Smooth muscle cell (in vitro differentiated cells): Measurements from ENCODE around the gene EFCAB13. TPM values are rescaled to one million over a fixed set of nuclear protein-coding genes. Genes with fewer than 3 reads are reported as not detected.
"Not testable (repeated sequence)": the region's sequence is repeated elsewhere in the genome, so short reads cannot be mapped to it uniquely, and the experiment has no call there.

Experiments
- DNase-seq: peaks from one replicate; lab custom pipeline; 2025; ENCODE audit not compliant: unreplicated experiment; lab: John Stamatoyannopoulos, UW
- H2AFZ ChIP-seq: fragments of 200-600 bp; sonication (generic); 2 replicates; pipeline ENCODE4 v1.6.0; 2016; ENCODE audit warnings: antibody characterized with exemption, low read depth, mild to moderate bottlenecking
- H3F3A ChIP-seq: fragments of 200-600 bp; sonication (generic); 2 replicates; pipeline ENCODE4 v1.6.0; 2017; ENCODE audit warnings: antibody characterized with exemption, low read depth
- H3K27ac ChIP-seq: fragments of 200-600 bp; sonication (generic); 2 replicates; pipeline ENCODE4 v1.5.1; 2016; ENCODE audit warnings: low read depth, mild to moderate bottlenecking
- H3K27me3 ChIP-seq: fragments of 200-600 bp; sonication (generic); 2 replicates; pipeline ENCODE4 v1.6.1; 2016; ENCODE audit warnings: low read depth, mild to moderate bottlenecking
- H3K36me3 ChIP-seq: fragments of 200-600 bp; sonication (generic); 2 replicates; pipeline ENCODE4 v1.5.1; 2016; ENCODE audit warnings: low read depth
- H3K4me1 ChIP-seq: fragments of 200-600 bp; sonication (generic); 2 replicates; pipeline ENCODE4 v1.5.1; 2016; ENCODE audit warnings: low read depth
- H3K4me2 ChIP-seq: fragments of 200-600 bp; sonication (generic); 2 replicates; pipeline ENCODE4 v1.6.0; 2016; ENCODE audit warnings: mild to moderate bottlenecking
- H3K4me3 ChIP-seq: fragments of 200-600 bp; sonication (generic); 2 replicates; pipeline ENCODE4 v1.5.1; 2016; ENCODE audit warnings: mild to moderate bottlenecking
- H3K79me2 ChIP-seq: fragments of 200-600 bp; sonication (generic); 2 replicates; pipeline ENCODE4 v1.6.0; 2016; ENCODE audit warnings: low read depth, mild to moderate bottlenecking
- H3K9ac ChIP-seq: fragments of 200-600 bp; sonication (generic); 2 replicates; pipeline ENCODE4 v1.6.0; 2016; ENCODE audit warnings: low read depth
- H3K9me3 ChIP-seq: fragments of 200-600 bp; sonication (generic); replicated peaks from 2 replicates; pipeline ENCODE4 v1.5.1; 2016; ENCODE audit warnings: low read depth
- H4K20me1 ChIP-seq: fragments of 200-600 bp; sonication (generic); 2 replicates; pipeline ENCODE4 v1.6.0; 2016; ENCODE audit warnings: low read depth
- CTCF ChIP-seq: fragments of 200-600 bp; sonication (generic); IDR thresholded peaks from 2 replicates; pipeline ENCODE4 v1.5.1; 2017; ENCODE audit warnings: borderline replicate concordance, mild to moderate bottlenecking, antibody characterized with exemption; ENCODE audit not compliant: insufficient read depth, poor library complexity, severe bottlenecking
- WGBS: methylation state at CpG from one replicate; pipeline ENCODE4 v1.1.7; 2016; ENCODE audit warnings: low lambda C conversion rate; 5-methylcytosine and 5-hydroxymethylcytosine counted together
- polyA plus RNA-seq: library from polyadenylated mRNA; unstranded; fragments of >200 nt; fragmentation: Nextera tagmentation; extraction: Ambion mirVana; gene quantifications from 2 replicates; pipeline ENCODE4 v1.2.1, GENCODE V29; 2016
- total RNA-seq: library from RNA; depleted of rRNA; stranded (reverse); fragments of >200 nt; gene quantifications from 2 replicates; pipeline ENCODE4 v1.2.3, GENCODE V29; 2014

Gene EFCAB13
- total and polyA plus RNA-seq, 2 experiments from 2014 or later, result 1.2 to 4.6 TPM

GRCh38 chr17:47427985-47428384, 104.2 kb downstream of the EFCAB13 start:
- Histone ChIP-seq H4K20me1 (peaks cover 4% of the 10 kb centered on the region), H3K79me2 (no peaks in the 10 kb centered on the region), H3K9me3 (no peaks in the 10 kb centered on the region), H3K27ac (no peak overlapping the region), H3K4me1 (no peaks in the 10 kb centered on the region), H3F3A (no peaks in the 10 kb centered on the region), H3K4me2 (no peak overlapping the region), H3K9ac (no peak overlapping the region), H3K36me3 (no peaks in the 10 kb centered on the region), H3K27me3 (peaks cover 24% of the 10 kb centered on the region), H3K4me3 (no peak overlapping the region), H2AFZ (no peak overlapping the region)
- 95% methylated on average over 2 of the region's 2 CpGs for WGBS
- no peak for TF ChIP-seq CTCF
- no peak for DNase-seq

- not testable (repeated sequence) for H4K20me1 ChIP-seq, H3K79me2 ChIP-seq, H3F3A ChIP-seq, H3K9ac ChIP-seq, H3K4me3 ChIP-seq, H3K4me2 ChIP-seq, H3K4me1 ChIP-seq, H2AFZ ChIP-seq, DNase-seq, H3K36me3 ChIP-seq, H3K27ac ChIP-seq, H3K9me3 ChIP-seq, H3K27me3 ChIP-seq
- WGBS, result 94% methylated on average over 9 of the region's 9 CpGs
These were observed 108.5 kb downstream of the EFCAB13 start for GRCh38 chr17:47432240-47432639.

DNA sequence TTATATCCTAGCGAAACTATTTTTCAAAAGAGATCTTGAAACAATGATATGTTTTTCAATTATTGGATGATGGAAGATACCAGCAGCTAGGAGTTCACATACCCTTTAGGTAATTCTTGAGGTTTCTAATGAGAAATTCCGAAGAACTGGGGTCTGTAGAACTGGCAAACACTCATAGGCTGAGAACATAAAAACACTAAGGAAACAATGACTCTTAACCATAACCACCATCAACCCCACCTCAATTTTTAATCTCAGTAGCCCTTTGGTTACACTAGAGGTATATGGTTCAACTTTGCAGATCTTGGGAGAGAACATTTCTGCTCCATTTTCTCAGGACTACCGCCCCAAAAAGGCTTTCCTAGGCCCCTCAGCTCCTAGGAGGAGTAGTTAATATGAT, 141.4 kb downstream of the EFCAB13 start:
- Histone ChIP-seq H3K27ac (no peak overlapping the region), H3K4me2 (no peak overlapping the region), H3F3A (no peaks in the 10 kb centered on the region), H3K4me1 (no peaks in the 10 kb centered on the region), H4K20me1 (no peaks in the 10 kb centered on the region), H3K79me2 (no peaks in the 10 kb centered on the region), H3K9me3 (no peaks in the 10 kb centered on the region), H3K9ac (no peak overlapping the region), H3K36me3 (no peaks in the 10 kb centered on the region), H3K27me3 (no peaks in the 10 kb centered on the region), H2AFZ (no peak overlapping the region), H3K4me3 (no peak overlapping the region)
- no peak for DNase-seq
- TF ChIP-seq CTCF, result no peak
- 99% methylated on average over 3 of the region's 3 CpGs for WGBS

GRCh38 chr17:47466976-47467375, 143.2 kb downstream of the EFCAB13 start:
- not testable (repeated sequence) for H3K4me2 ChIP-seq, H3K36me3 ChIP-seq, H3K9me3 ChIP-seq, H3K4me1 ChIP-seq, H2AFZ ChIP-seq, DNase-seq, H3K27ac ChIP-seq, H4K20me1 ChIP-seq, H3K4me3 ChIP-seq, H3F3A ChIP-seq, H3K9ac ChIP-seq, H3K27me3 ChIP-seq, H3K79me2 ChIP-seq
- 100% methylated on average over 4 of the region's 4 CpGs for WGBS

- Histone ChIP-seq H3K4me1 (no peaks in the 10 kb centered on the region), H3K27me3 (no peaks in the 10 kb centered on the region), H3K79me2 (no peaks in the 10 kb centered on the region), H3K4me3 (no peak overlapping the region), H3K27ac (no peak overlapping the region), H3K9ac (no peak overlapping the region), H3K4me2 (no peak overlapping the region), H3K36me3 (no peaks in the 10 kb centered on the region), H3F3A (no peaks in the 10 kb centered on the region), H2AFZ (no peak overlapping the region), H4K20me1 (no peaks in the 10 kb centered on the region), H3K9me3 (no peaks in the 10 kb centered on the region)
- WGBS, result 97% methylated on average over 5 of the region's 5 CpGs
- no peak for TF ChIP-seq CTCF
- DNase-seq, result no peak
These were observed 147.1 kb downstream of the EFCAB13 start for GRCh38 chr17:47470836-47471235.

DNA sequence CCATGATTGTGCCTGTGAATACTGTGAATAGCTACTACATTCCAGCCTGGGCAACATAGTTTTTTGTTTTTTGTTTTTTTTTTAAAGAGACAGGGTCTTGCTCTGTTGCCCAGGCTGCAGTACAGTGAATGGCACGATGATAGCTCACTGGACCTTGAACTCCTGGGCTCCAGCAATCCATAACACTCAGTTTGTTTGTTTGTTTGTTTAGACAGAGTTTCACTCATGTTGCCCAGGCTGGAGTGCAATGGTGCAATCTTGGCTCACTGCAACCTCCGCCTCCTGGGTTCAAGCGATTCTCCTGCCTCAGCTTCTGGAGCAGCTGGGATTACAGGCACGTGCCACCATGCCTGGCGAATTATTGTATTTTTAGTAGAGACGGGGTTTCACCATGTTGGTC, 148.3 kb downstream of the EFCAB13 start:
- not testable (repeated sequence) for H3K27me3 ChIP-seq, H2AFZ ChIP-seq, H3K4me3 ChIP-seq, H3F3A ChIP-seq, H3K4me1 ChIP-seq, H3K4me2 ChIP-seq, H3K79me2 ChIP-seq, DNase-seq, H3K9me3 ChIP-seq, H3K9ac ChIP-seq, H3K27ac ChIP-seq, H4K20me1 ChIP-seq, H3K36me3 ChIP-seq
- WGBS, result 98% methylated on average over 6 of the region's 6 CpGs
